HG03159 (cell line): ENCODE results near the gene INF2.

Experiments
- ATAC-seq: cut with Tn5 transposase; IDR thresholded peaks from one replicate; pipeline ENCODE4 v1.9.1; 2021; ENCODE audit warnings: mild to moderate bottlenecking, moderate library complexity; ENCODE audit not compliant: unreplicated experiment

The INF2 gene

DNA sequence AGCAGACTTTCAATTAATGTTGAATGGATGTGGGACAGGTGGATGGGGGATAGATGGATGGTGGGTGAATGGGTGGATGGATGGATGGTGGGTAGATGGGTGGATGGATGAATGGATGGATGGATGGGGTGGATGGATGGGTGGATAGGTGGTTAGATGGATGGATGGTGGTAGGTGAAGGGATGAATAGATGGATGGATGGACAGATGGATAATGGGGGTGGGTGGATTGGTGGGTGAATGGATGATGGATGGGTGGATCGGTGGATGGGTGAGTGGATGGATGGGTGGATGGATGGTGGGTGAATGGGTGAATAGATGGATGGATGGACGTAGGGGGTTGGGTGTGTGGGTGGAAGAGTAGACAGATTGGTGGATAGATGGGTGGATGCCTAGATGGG lies 14.0 kb upstream of the INF2 start:
- no peak for ATAC-seq

- no peak for ATAC-seq
Observed at GRCh38 chr14:104676130-104676693, 13.2 kb upstream of the INF2 start.

GRCh38 chr14:104676694-104677511 lies 12.5 kb upstream of the INF2 start:
- ATAC-seq: no peak

- ATAC-seq: no peak
Observed at GRCh38 chr14:104677512-104678332, 11.7 kb upstream of the INF2 start.

DNA sequence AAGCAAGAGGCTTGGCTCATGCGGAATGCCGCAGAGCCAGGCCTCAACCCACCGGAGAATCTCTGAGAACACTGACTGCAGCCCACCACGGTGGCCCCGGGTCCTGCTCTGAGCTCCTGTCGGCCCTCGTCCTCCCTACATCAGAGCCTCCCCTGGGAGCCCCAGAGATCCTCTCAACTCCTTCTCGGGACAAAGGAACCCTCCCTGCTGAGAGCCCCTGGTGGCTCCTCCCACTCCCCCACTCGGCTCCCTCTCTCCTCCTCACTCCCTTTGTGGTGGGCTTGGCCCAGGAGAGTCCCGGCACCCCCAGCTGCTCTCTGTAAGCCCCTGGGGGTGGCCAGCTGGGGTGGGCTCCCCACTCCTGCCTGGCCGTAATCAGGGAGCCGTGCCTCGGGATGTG lies 11.1 kb upstream of the INF2 start:
- ATAC-seq: no peak

- no peak for ATAC-seq
Observed at GRCh38 chr14:104678901-104679705, 10.3 kb upstream of the INF2 start.

GRCh38 chr14:104680056-104680805 lies 9.2 kb upstream of the INF2 start:
- ATAC-seq: no peak

DNA sequence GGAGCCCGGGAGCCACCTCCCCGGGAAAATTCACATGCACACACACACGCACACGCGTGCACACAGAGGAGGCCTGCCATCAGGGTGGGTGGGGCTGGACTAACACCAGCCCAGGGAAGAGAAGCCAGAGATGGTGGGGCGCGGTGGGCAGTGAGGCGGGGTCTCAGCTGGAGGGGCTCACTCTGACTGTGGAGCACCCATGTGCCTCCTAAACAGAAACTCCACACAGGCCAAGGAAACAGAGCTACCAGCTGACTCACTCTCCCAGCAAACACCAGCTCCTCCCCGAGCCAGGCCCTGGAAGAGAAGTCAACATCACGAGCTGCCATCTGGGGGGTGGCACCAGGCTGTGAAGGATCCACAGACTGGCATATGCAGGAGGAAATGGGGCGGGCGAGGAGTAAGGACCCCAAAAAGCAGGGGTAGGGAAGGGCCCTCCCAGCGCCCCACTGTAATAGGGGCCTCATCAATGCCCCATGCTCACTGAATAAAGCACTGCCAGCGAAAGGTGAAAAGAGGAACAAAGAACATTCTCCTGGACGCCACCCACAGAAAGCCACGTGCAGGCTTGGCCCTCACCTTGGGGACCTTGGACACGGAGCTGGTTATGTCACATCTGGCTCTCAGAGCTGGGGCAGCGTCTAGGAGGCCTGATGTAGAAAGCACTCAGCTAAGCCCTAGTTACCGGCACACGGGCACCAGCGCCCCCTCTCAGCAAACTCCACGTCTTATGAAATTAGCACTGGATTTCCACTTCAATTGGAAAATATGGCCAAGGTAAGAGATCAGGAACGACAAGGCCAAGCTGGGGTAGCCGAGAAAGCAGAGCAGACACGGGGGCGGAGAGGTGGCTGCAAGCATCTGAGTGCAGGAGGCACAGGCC lies 8.4 kb upstream of the INF2 start:
- peak; percentile 52 for ATAC-seq

- ATAC-seq: no peak
Observed at GRCh38 chr14:104681689-104682074, 7.7 kb upstream of the INF2 start.

GRCh38 chr14:104682107-104682593 lies 7.3 kb upstream of the INF2 start:
- ATAC-seq: no peak

DNA sequence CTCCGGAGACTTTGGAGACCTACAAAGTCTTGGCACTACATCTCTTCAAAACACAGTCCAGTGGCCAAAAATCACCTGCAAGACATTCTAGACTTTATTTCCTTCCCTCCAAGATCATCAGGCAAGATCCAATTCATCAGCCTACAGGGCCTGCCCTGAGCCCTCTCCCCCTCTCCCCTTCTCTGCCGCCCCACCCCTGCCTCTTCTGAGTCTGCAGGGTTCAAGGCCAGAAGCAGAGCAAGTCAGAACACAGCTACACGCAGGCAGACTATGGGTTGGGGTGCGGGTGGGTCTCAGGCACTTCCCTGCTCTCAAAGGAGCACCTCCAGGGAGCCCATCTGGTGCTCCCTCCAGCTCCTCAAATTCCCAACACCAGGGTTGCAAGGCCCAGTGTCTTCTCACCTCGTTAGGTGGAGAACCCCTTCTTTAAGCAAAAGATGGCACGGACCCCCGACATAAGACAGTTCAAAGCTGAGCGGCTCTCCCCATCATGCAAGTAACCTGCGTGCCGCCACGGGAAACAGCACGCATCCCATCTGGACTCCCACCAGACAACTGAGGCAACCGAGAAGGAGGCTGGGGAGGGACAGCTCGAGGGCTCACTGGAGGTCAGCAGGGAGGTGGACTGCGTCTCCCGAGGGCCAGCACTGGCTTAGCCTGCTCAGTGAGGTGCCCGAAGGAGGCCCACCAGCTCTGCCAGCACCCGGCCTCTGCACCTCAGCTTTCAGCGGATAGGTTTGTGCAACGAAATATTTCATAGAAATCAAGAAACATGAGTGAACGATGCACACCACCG lies 5.6 kb upstream of the INF2 start:
- ATAC-seq: no peak

- no peak for ATAC-seq
Observed at GRCh38 chr14:104684449-104684821, 5.0 kb upstream of the INF2 start.

- no peak for ATAC-seq
Observed at GRCh38 chr14:104685216-104685997, 4.0 kb upstream of the INF2 start.

DNA sequence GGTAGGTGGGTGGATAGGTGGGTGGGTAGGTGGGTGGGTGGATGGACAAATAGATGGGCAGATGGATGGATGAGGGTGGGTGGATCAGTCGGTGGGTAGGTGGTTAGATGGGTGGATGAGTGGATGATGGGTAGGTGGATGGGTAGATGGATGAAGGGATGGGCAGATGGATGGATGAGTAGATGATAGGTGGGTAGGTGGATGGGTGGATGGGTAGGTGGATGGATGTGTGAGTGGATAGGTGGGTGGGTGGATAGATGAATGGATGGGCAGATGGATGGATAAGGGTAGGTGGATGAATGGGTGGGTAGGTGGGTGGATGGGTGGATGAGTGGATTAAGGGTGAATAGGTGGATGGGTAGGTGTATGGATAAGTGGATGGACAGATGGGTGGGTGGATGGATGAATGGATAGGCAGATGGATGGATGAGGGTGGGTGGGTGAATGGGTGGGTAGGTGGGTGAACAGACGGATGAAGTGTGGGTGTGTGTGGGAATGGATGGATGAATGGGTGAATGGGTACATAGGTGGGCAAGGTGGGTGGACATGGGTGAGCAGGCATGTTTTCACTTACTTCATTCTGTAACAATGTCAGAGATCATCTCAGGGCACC lies 3.3 kb upstream of the INF2 start:
- no peak for ATAC-seq

GRCh38 chr14:104686624-104687517 lies 2.5 kb upstream of the INF2 start:
- no peak for ATAC-seq
